Natural killer cell (primary cell): ENCODE data around the gene NR2C2. TPM values are rescaled to one million over a fixed set of nuclear protein-coding genes. Genes with fewer than 3 reads are reported as not detected.

Experiments used
- ATAC-seq, 3 donors: fragments of 150-1000 bp in 2 of 3; fragments of 200-7000 bp in 1 of 3; cut with Tn5 transposase; 1 replicate in 1 of 3; 2 replicates in 2 of 3; pipeline ENCODE4 v1.10.0; 2021; ENCODE audit warnings: mild to moderate bottlenecking in 2 of 3, moderate library complexity in 2 of 3
- DNase-seq, 2 donors: peaks; one replicate each; pipeline versions ENCODE4 v3.0.0 to v3.0.0-alpha.2; 2013 to 2021; ENCODE audit warnings: mixed read lengths in 1 of 2
- H3K27ac ChIP-seq: one replicate; pipeline ENCODE4 v1.5.1; 2013; ENCODE audit warnings: mild to moderate bottlenecking, low read length
- H3K27me3 ChIP-seq: one replicate; pipeline ENCODE4 v1.6.1; 2013; ENCODE audit warnings: low read length; ENCODE audit not compliant: control insufficient read depth, insufficient read depth
- H3K36me3 ChIP-seq: one replicate; pipeline ENCODE4 v1.6.1; 2013; ENCODE audit warnings: low read length; ENCODE audit not compliant: control insufficient read depth, insufficient read depth
- H3K4me1 ChIP-seq: one replicate; pipeline ENCODE4 v1.6.1; 2013; ENCODE audit warnings: low read length; ENCODE audit not compliant: control insufficient read depth, insufficient read depth
- H3K4me3 ChIP-seq: one replicate; pipeline ENCODE4 v1.5.1; 2013; ENCODE audit warnings: low read length
- H3K9me3 ChIP-seq: one replicate; pipeline ENCODE4 v1.6.1; 2013; ENCODE audit warnings: low read length; ENCODE audit not compliant: control insufficient read depth, insufficient read depth
- H3K27ac Mint-ChIP-seq, 2 donors: one replicate each; pipeline ENCODE4 v1.8.0; 2022; ENCODE audit warnings: mild to moderate bottlenecking in 2 of 2, mixed read lengths in 2 of 2, moderate library complexity in 1 of 2
- H3K27me3 Mint-ChIP-seq, 2 donors: one replicate each; pipeline ENCODE4 v1.8.0; 2022; ENCODE audit warnings: low read depth in 2 of 2, mixed read lengths in 2 of 2
- H3K36me3 Mint-ChIP-seq: one replicate; pipeline ENCODE4 v1.8.0; 2022; ENCODE audit warnings: mixed read lengths
- H3K4me1 Mint-ChIP-seq, 2 donors: one replicate each; pipeline ENCODE4 v1.8.0; 2022; ENCODE audit warnings: mixed read lengths in 2 of 2
- H3K4me3 Mint-ChIP-seq: one replicate; pipeline ENCODE4 v1.8.0; 2022; ENCODE audit warnings: mild to moderate bottlenecking, moderate library complexity, mixed read lengths
- H3K9me3 Mint-ChIP-seq, 2 donors: one replicate each; pipeline ENCODE4 v1.8.0; 2022; ENCODE audit warnings: mixed read lengths in 2 of 2
- CTCF ChIP-seq: fragments of 200-600 bp; IDR thresholded peaks from one replicate; pipeline ENCODE4 v1.8.0; 2022; ENCODE audit warnings: antibody characterized with exemption
- WGBS: methylation state at CpG from one replicate; pipeline ENCODE4 v1.1.7; 2013; ENCODE audit warnings: missing lambda C conversion rate; ENCODE audit not compliant: insufficient coverage; 5-methylcytosine and 5-hydroxymethylcytosine counted together
- intact Hi-C: fragments of 100-400 bp; cut with micrococcal nuclease; formaldehyde crosslinking; loops from one replicate; pipeline ENCODE4 v1.14.2; 2022
- total RNA-seq, 4 donors: library from RNA; stranded (reverse); fragments of 120-200 nt in 1 of 4; gene quantifications; one replicate each; pipeline versions ENCODE4 v1.2.3 to v1.2.4, GENCODE V29; 2013 to 2022

The NR2C2 gene
- total RNA-seq, 3 donors from 2014 or later (not counting 1 experiment from before 2014, with no cell fraction given) = 70.4 to 94.3 (median 81.6) TPM

GRCh38 chr3:15017191-15017590, 69.8 kb downstream of the NR2C2 start:
- Mint-ChIP-seq H3K36me3 (peaks cover 36% of the 10 kb centered on the region), H3K27ac (peak overlapping the region in 1 of 2 donors; percentile 9)

GRCh38 chr3:15023249-15023648, 75.9 kb downstream of the NR2C2 start:
- H3K36me3 Mint-ChIP-seq = peaks cover 22% of the 10 kb centered on the region
- WGBS = 92% methylated on average over 5 of the region's 5 CpGs

More at GRCh38 chr3:15017191-15017590, 69.8 kb downstream of the NR2C2 start:
- Histone ChIP-seq H3K4me1 (no peaks in the 10 kb centered on the region), H3K36me3 (peaks cover 79% of the 10 kb centered on the region), H3K4me3 (no peak overlapping the region), H3K27ac (no peak overlapping the region), H3K27me3 (no peaks in the 10 kb centered on the region), H3K9me3 (no peaks in the 10 kb centered on the region)
- 100% methylated on average over 2 of the region's 2 CpGs for WGBS
- Mint-ChIP-seq H3K4me1 (no peaks in the 10 kb centered on the region), H3K4me3 (no peak overlapping the region), H3K27me3 (no peaks in the 10 kb centered on the region), H3K9me3 (no peaks in the 10 kb centered on the region)
- ATAC-seq (no peak), DNase-seq (no peak)
- intact Hi-C loops = no loop called here
- no peak for TF ChIP-seq CTCF

GRCh38 chr3:15023719-15024118, 76.3 kb downstream of the NR2C2 start:
- Mint-ChIP-seq H3K4me1 (no peaks in the 10 kb centered on the region), H3K4me3 (no peak overlapping the region), H3K27me3 (no peaks in the 10 kb centered on the region), H3K36me3 (peaks cover 26% of the 10 kb centered on the region), H3K27ac (peak overlapping the region in 1 of 2 donors; percentile 6), H3K9me3 (no peaks in the 10 kb centered on the region)
- ATAC-seq (no peak), DNase-seq (no peak)
- H3K4me3 ChIP-seq = no peak overlapping the region
- no peaks in the 10 kb centered on the region for H3K4me1 ChIP-seq
- 100% methylated on average over 2 of the region's 2 CpGs for WGBS
- H3K9me3 ChIP-seq = no peaks in the 10 kb centered on the region
- H3K27me3 ChIP-seq = no peaks in the 10 kb centered on the region
- no peak overlapping the region for H3K27ac ChIP-seq
- H3K36me3 ChIP-seq = peaks cover 76% of the 10 kb centered on the region
- intact Hi-C loops = no loop called here
- no peak for TF ChIP-seq CTCF

More at GRCh38 chr3:15023249-15023648, 75.9 kb downstream of the NR2C2 start:
- intact Hi-C loops = no loop called here
- Mint-ChIP-seq H3K4me1 (no peaks in the 10 kb centered on the region), H3K9me3 (no peaks in the 10 kb centered on the region), H3K4me3 (no peak overlapping the region), H3K27ac (no peak overlapping the region), H3K27me3 (no peaks in the 10 kb centered on the region)
- Histone ChIP-seq H3K4me3 (no peak overlapping the region), H3K36me3 (peaks cover 74% of the 10 kb centered on the region), H3K27me3 (no peaks in the 10 kb centered on the region), H3K4me1 (no peaks in the 10 kb centered on the region), H3K9me3 (no peaks in the 10 kb centered on the region), H3K27ac (no peak overlapping the region)
- no peak for TF ChIP-seq CTCF
- no peak for ATAC-seq
- DNase-seq = no peak

GRCh38 chr3:15029625-15030024, 82.2 kb downstream of the NR2C2 start:
- Histone ChIP-seq H3K27me3 (no peaks in the 10 kb centered on the region), H3K9me3 (no peaks in the 10 kb centered on the region), H3K36me3 (peaks cover 68% of the 10 kb centered on the region), H3K27ac (no peak overlapping the region), H3K4me1 (no peaks in the 10 kb centered on the region), H3K4me3 (no peak overlapping the region)
- H3K4me1 Mint-ChIP-seq = no peaks in the 10 kb centered on the region
- no peaks in the 10 kb centered on the region for H3K9me3 Mint-ChIP-seq
- DNase-seq (no peak), ATAC-seq (no peak)
- TF ChIP-seq CTCF = no peak
- no peak overlapping the region for H3K27ac Mint-ChIP-seq
- intact Hi-C loops = no loop called here
- no peak overlapping the region for H3K4me3 Mint-ChIP-seq
- peaks cover 17% of the 10 kb centered on the region for H3K36me3 Mint-ChIP-seq
- no peaks in the 10 kb centered on the region for H3K27me3 Mint-ChIP-seq
